Testis (tissue), 2 donors: ENCODE results near the gene CDS2.

Source experiments
- CTCF ChIP-seq, 3 experiments: fragments of 450-650 bp in 2 of 3; fragments of 200-600 bp in 1 of 3; sonication (generic) in 1 of 3; IDR thresholded peaks; one replicate each; pipeline ENCODE4 v1.5.1; 2016 to 2019; ENCODE audit warnings: antibody characterized with exemption in 3 of 3, mild to moderate bottlenecking in 2 of 3, moderate library complexity in 1 of 3
- POLR2A ChIP-seq: fragments of 450-650 bp; IDR thresholded peaks from one replicate; pipeline ENCODE4 v1.6.1; 2017; ENCODE audit warnings: antibody characterized with exemption, mild to moderate bottlenecking, moderate library complexity

- TF ChIP-seq CTCF (IDR thresholded peaks at IDR 0.05) (no peak), POLR2A (no peak)
These were observed 17.0 kb downstream of the CDS2 start for GRCh38 chr20:5143851-5144250.
